ENCODE data around the gene CYB5R4. TPM values are rescaled to one million over a fixed set of nuclear protein-coding genes. Genes with fewer than 3 reads are reported as not detected.

Gene CYB5R4
- total RNA-seq, 2 experiments from 2014 or later = 15.5 to 16.3 TPM

- peaks cover 33% of the 10 kb centered on the region for H3K27me3 Mint-ChIP-seq
- H3K9me3 ChIP-seq (ENCODE audit: control insufficient read depth in 1 of 2, insufficient read depth in 1 of 2, low read length in 2 of 2) = peaks cover 0 to 5% of the 10 kb centered on the region in 2 experiments
- ATAC-seq (ENCODE audit: poor library complexity) = no peak
- peaks cover 0 to 5% of the 10 kb centered on the region in 2 experiments for H3K27me3 ChIP-seq (ENCODE audit: control insufficient read depth in 1 of 2, insufficient read depth in 2 of 2, low read length in 2 of 2)
- H3K4me3 ChIP-seq (ENCODE audit: low read length) = no peak overlapping the region
- H3K9me3 Mint-ChIP-seq = no peaks in the 10 kb centered on the region
- no peaks in the 10 kb centered on the region for H3K4me1 ChIP-seq (ENCODE audit: insufficient read depth, low read length)
- no peak for TF ChIP-seq CTCF (IDR thresholded peaks at IDR 0.05)
- DNase-seq = no peak
- H3K4me3 Mint-ChIP-seq = no peak overlapping the region
- CTCF ChIA-PET = no interaction called here
- no peaks in the 10 kb centered on the region for H3K36me3 Mint-ChIP-seq (ENCODE audit: low read depth)
- H3K27ac Mint-ChIP-seq = no peak overlapping the region
- POLR2A ChIA-PET = no interaction called here
- intact Hi-C loops (cut with DNase I, micrococcal nuclease) = no loop called here
- no peaks in the 10 kb centered on the region for H3K36me3 ChIP-seq (ENCODE audit: insufficient read depth, low read length)
- H3K27ac ChIP-seq (ENCODE audit: low read depth in 1 of 2, low read length in 2 of 2) = no peak overlapping the region
- H3K4me1 Mint-ChIP-seq (ENCODE audit: low read depth) = no peaks in the 10 kb centered on the region
Observed at GRCh38 chr6:84013354-84013753, 153.9 kb downstream of the CYB5R4 start.

- Histone ChIP-seq H3K27ac (ENCODE audit: low read depth in 1 of 2, low read length in 2 of 2) (no peak overlapping the region), H3K9me3 (ENCODE audit: control insufficient read depth in 1 of 2, insufficient read depth in 1 of 2, low read length in 2 of 2) (peaks cover 0 to under 1% of the 10 kb centered on the region in 2 experiments), H3K27me3 (ENCODE audit: control insufficient read depth in 1 of 2, insufficient read depth in 2 of 2, low read length in 2 of 2) (peaks cover 0 to 2% of the 10 kb centered on the region in 2 experiments), H3K4me1 (ENCODE audit: insufficient read depth, low read length) (no peaks in the 10 kb centered on the region), H3K4me3 (ENCODE audit: low read length) (no peak overlapping the region), H3K36me3 (ENCODE audit: insufficient read depth, low read length) (no peaks in the 10 kb centered on the region)
- ChIA-PET CTCF (no interaction called here), POLR2A (no interaction called here)
- Mint-ChIP-seq H3K27ac (no peak overlapping the region), H3K4me1 (ENCODE audit: low read depth) (no peaks in the 10 kb centered on the region), H3K9me3 (no peaks in the 10 kb centered on the region), H3K4me3 (no peak overlapping the region), H3K27me3 (peaks cover 37% of the 10 kb centered on the region), H3K36me3 (ENCODE audit: low read depth) (no peaks in the 10 kb centered on the region)
- DNase-seq (no peak), ATAC-seq (ENCODE audit: poor library complexity) (no peak)
- intact Hi-C loops (cut with DNase I, micrococcal nuclease) = no loop called here
- TF ChIP-seq CTCF (IDR thresholded peaks at IDR 0.05) = no peak
Observed at GRCh38 chr6:84013931-84014330, 154.4 kb downstream of the CYB5R4 start.

- Histone ChIP-seq H3K4me1 (ENCODE audit: insufficient read depth, low read length) (no peaks in the 10 kb centered on the region), H3K27ac (ENCODE audit: low read depth in 1 of 2, low read length in 2 of 2) (no peak overlapping the region), H3K27me3 (ENCODE audit: control insufficient read depth in 1 of 2, insufficient read depth in 2 of 2, low read length in 2 of 2) (peaks cover 0 to 6% of the 10 kb centered on the region in 2 experiments), H3K36me3 (ENCODE audit: insufficient read depth, low read length) (no peaks in the 10 kb centered on the region), H3K4me3 (ENCODE audit: low read length) (no peak overlapping the region), H3K9me3 (ENCODE audit: control insufficient read depth in 1 of 2, insufficient read depth in 1 of 2, low read length in 2 of 2) (no peaks in the 10 kb centered on the region)
- DNase-seq = no peak
- Mint-ChIP-seq H3K27ac (no peak overlapping the region), H3K27me3 (peaks cover 31% of the 10 kb centered on the region), H3K36me3 (ENCODE audit: low read depth) (no peaks in the 10 kb centered on the region), H3K4me3 (no peak overlapping the region), H3K4me1 (ENCODE audit: low read depth) (no peaks in the 10 kb centered on the region), H3K9me3 (no peaks in the 10 kb centered on the region)
- ChIA-PET POLR2A (no interaction called here), CTCF (no interaction called here)
- intact Hi-C loops (cut with DNase I, micrococcal nuclease) = no loop called here
- ATAC-seq (ENCODE audit: poor library complexity) = no peak
- no peak for TF ChIP-seq CTCF (IDR thresholded peaks at IDR 0.05)
Observed at GRCh38 chr6:84016029-84016428, 156.5 kb downstream of the CYB5R4 start.

Other genes starting within 250 kb of the CYB5R4 start
- not detected for gene SNAP91, start 150.6 kb upstream of the CYB5R4 start, total RNA-seq
- not detected for gene RIPPLY2, start 6.3 kb upstream of the CYB5R4 start, total RNA-seq
- not detected for gene MRAP2, start 174.1 kb downstream of the CYB5R4 start, total RNA-seq

Measured in CD4-positive, alpha-beta T cell (primary cell).